ENCODE data around the gene WNT9A.

DNA sequence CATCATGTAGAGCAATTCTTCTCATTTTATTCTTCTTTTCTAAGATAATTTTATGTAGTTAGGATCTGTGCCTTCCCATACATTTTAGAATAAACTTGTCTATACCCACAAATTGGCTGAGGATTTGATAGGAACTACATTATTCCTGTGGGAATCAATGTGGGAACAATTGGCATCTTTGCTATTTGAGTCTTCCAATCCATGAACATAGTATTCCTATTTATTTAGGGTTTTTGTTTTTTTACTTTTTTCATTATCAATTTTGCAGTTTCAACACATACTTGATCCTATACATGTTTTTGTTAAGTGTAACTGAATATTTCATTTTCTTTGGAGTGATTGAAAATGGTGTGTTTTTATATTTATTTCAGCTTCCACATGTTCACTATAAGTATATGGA lies 8.1 kb upstream of the WNT9A start:
- no peak for TF ChIP-seq EZH2 (IDR thresholded peaks at IDR 0.05)
- TF ChIP-seq FOXP2 (optimal IDR thresholded peaks at IDR 0.05; ENCODE audit: control extremely low read depth, extremely low read length, insufficient read depth): no peak
